ENCODE data around the gene RRAGC.

Gene RRAGC

DNA sequence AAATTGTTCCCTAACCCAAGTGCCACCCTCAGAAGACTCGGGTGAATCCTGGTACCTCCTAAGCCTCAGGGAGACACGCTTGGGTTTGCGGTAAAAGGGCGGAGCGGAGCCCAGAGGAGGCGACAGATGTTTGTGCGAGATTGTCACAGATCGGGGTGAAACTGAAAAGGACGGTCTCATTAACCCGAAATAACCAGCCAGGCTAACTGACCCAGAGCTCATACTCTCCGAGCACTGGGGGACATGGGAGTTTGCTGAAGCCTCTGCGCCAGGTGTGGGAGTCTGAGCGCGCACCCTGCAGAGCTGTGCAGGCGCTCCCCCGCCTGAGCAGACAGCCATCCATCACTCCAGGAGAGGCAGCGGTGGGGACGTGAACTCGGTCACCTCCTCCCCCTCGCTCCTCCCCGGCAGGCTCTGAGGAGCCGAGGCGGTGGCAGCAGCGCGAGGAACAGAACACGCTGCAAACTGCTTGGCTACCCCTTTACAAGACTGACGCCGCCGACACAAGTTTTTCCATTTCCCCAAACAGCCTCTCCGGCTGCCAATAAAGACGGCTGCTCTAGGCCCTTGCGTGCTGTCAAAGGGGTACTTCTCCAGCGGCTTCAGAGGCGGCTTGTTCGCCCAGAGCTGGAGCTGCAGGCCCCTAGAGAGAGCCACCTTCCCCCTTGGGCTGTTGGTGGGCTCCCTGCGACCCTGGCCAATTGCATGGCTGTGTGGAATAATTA is 43.5 kb downstream of the RRAGC start:
- TF ChIP-seq GATA3 (IDR thresholded peaks at IDR 0.05; ENCODE audit: low read depth, low read length), result no peak
- TF ChIP-seq GATA2 (IDR thresholded peaks at IDR 0.05; ENCODE audit: low read depth, low read length), result no peak

GRCh38 chr1:38814984-38815464 is 44.5 kb downstream of the RRAGC start:
- TF ChIP-seq GATA3 (IDR thresholded peaks at IDR 0.05; ENCODE audit: low read depth, low read length) (no peak), GATA2 (IDR thresholded peaks at IDR 0.05; ENCODE audit: low read depth, low read length) (no peak)

- TF ChIP-seq GATA2 (IDR thresholded peaks at IDR 0.05; ENCODE audit: low read depth, low read length), result no peak
- no peak for TF ChIP-seq GATA3 (IDR thresholded peaks at IDR 0.05; ENCODE audit: low read depth, low read length)
Measured at GRCh38 chr1:38814444-38814983, 45.1 kb downstream of the RRAGC start.

DNA sequence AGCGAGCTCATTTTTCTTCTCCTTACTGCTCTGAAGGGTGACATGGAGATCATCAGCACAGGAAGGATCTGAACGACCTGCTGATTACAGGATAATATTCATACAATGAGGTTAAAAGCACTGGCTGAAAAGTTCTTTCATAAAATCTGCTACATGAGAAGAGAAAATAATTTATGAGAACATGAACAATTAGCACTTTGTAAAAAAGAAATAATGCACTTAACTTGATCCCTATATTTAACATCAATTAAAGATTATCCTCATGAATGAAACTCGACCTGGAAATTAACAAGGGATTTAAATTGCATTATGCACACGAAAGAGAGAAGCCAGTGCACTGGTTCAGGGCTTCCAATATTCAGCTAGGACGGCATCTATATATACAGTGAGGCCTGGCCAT is 46.6 kb downstream of the RRAGC start:
- TF ChIP-seq GATA2 (IDR thresholded peaks at IDR 0.05; ENCODE audit: low read depth, low read length) (no peak), GATA3 (IDR thresholded peaks at IDR 0.05; ENCODE audit: low read depth, low read length) (no peak)

GRCh38 chr1:38806090-38806489 is 53.5 kb downstream of the RRAGC start:
- TF ChIP-seq GATA2 (IDR thresholded peaks at IDR 0.05; ENCODE audit: low read depth, low read length) (no peak), GATA3 (IDR thresholded peaks at IDR 0.05; ENCODE audit: low read depth, low read length) (no peak)

- no peak for TF ChIP-seq GATA3 (IDR thresholded peaks at IDR 0.05; ENCODE audit: low read depth, low read length)
- TF ChIP-seq GATA2 (IDR thresholded peaks at IDR 0.05; ENCODE audit: low read depth, low read length), result no peak
Measured at GRCh38 chr1:38805036-38805435, 54.5 kb downstream of the RRAGC start.

DNA sequence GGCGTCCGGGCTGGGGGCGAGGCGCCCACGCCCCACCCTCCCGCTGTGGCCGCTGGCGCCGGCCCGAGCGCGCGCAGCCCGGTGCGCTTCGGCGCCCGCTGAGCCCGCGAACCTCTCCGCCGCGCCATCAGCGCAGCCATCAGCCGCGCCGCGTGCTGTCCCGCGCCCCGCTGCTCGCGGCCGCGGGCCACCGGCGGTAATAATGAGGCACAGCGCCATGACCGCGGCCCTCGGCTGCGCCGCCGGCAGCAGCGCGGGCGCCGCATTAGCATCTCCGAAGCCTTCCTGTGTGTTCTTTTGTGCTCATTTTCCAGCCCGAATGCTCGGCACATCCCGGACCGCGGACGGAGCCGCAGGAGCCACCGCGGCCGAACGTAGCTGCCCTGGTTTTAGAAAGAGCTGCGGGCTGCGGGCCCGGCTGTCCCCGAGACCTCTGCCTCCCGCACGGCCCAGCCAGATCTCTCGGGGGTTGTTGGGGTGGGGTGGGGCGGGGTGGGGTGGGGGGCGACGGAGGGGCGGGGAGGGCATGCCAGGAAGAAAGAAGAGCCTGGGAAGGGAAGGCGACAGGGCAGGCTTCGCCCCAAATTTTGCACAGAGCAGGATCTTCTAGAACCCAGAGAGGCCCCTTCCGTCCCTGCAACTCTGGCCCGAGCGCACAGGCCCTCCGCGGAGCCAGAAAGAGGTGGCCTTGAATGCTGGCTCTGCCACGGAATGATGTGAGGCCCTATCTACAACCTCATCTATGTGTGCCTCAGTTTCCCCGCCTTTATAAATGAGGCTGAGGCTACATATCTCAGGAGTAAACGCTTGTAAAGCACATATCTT is 55.3 kb downstream of the RRAGC start:
- TF ChIP-seq GATA2 (IDR thresholded peaks at IDR 0.05; ENCODE audit: low read depth, low read length) (no peak), GATA3 (IDR thresholded peaks at IDR 0.05; ENCODE audit: low read depth, low read length) (no peak)

DNA sequence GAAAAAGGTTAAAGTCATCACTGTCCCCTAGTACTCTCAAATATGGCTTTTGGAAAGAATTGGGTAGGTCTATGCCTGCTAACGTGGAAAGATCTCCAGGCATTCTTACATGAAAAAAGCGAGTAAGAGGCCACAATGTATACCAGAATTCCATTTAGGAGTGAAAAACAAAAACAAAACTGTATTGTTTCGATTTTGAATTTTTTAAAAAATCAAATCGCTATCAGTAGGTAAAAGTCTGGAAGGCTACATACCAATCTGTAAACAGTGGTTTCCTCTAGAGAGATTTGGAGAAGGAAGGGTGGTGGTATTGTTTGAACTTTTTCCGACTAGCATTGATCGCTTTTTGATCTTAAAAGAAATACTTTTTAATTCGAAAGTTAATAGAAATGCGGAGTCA is 55.9 kb downstream of the RRAGC start:
- TF ChIP-seq GATA2 (IDR thresholded peaks at IDR 0.05; ENCODE audit: low read depth, low read length) (no peak), GATA3 (IDR thresholded peaks at IDR 0.05; ENCODE audit: low read depth, low read length) (no peak)

GRCh38 chr1:38800720-38801671 is 58.6 kb downstream of the RRAGC start:
- TF ChIP-seq GATA2 (IDR thresholded peaks at IDR 0.05; ENCODE audit: low read depth, low read length) (no peak), GATA3 (IDR thresholded peaks at IDR 0.05; ENCODE audit: low read depth, low read length) (no peak)

GRCh38 chr1:38793299-38793698 is 66.3 kb downstream of the RRAGC start:
- no peak for TF ChIP-seq GATA2 (IDR thresholded peaks at IDR 0.05; ENCODE audit: low read depth, low read length)
- no peak for TF ChIP-seq GATA3 (IDR thresholded peaks at IDR 0.05; ENCODE audit: low read depth, low read length)

DNA sequence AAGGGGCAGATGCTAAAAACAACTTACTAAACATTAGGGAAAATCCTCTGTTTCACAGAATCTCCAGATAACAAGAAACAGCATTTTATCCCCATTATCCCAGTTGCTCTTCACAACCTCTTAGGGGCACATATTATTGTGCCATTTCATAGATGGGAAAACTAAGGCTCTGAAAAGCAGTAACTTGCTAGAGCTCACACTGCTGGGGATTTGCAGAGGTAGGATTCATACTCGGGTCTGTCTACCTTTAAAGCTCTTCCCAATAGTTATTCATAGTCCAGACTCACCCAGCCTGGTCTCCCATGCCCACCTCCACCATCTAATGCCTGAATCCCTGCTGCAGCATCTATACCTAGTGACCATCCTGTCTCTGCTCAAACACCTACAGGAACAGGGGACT is 67.7 kb downstream of the RRAGC start:
- no peak for TF ChIP-seq GATA2 (IDR thresholded peaks at IDR 0.05; ENCODE audit: low read depth, low read length)
- TF ChIP-seq GATA3 (IDR thresholded peaks at IDR 0.05; ENCODE audit: low read depth, low read length), result no peak

DNA sequence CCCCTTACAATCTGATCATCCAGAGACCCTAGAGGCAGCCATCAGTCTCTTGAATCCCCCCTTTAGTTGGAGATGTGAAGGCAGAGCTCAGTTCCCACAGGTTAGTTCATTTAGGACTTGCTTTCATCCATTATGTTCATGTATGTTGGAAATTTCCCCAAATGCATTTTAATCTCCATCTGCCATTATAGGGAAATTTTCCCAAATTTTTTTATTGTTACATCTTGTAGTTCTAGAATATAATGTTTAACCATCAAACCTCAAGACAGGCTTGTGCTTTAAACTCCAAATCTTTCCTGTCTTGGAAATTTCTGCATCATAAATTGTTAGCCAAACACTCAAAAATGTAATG is 68.4 kb downstream of the RRAGC start:
- TF ChIP-seq GATA3 (IDR thresholded peaks at IDR 0.05; ENCODE audit: low read depth, low read length), result no peak
- TF ChIP-seq GATA2 (IDR thresholded peaks at IDR 0.05; ENCODE audit: low read depth, low read length), result no peak

DNA sequence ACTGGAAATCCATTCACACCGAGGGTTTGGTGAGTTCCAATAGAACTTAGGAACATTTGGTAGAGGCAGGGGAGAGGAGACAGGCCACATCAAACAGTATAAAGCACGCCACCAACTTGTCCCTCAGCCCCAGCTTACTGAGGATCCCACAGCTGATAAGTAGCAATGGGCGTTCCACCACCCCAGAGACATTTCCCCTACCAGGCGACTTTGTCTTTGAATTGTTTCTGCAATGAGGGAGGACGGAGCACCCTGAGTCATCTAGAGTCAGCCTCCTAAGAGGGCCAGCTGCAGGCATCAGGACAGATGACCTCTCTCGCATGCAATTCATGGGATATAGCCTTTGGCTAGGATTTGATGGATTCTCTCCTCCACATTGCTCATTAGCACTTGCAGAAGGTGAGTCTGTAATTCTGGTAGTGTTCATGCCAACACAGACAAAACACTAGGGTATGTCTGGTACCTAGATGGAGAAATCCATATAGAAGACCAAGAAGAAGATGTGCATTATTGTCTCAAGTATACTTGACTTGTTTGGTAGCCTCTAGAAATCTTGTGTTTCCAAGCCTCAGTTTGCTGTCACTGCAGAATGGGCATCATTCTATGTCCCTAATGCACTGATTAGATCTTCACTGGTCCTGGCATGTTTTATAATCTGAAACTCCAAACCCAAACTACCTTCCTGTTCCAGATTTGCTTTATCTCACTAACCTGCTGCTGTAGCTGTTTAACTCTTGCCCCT is 69.0 kb downstream of the RRAGC start:
- TF ChIP-seq GATA2 (IDR thresholded peaks at IDR 0.05; ENCODE audit: low read depth, low read length) (no peak), GATA3 (IDR thresholded peaks at IDR 0.05; ENCODE audit: low read depth, low read length) (no peak)
